GM04504 (cell line): Measurements from ENCODE around the gene TTF2.
"Not testable (repeated sequence)": the region's sequence is repeated elsewhere in the genome, so short reads cannot be mapped to it uniquely, and the experiment has no call there.

Source experiments
- DNase-seq: peaks from one replicate; pipeline ENCODE4 v3.0.0-alpha.2; 2012; ENCODE audit warnings: low read depth

Gene TTF2

DNA sequence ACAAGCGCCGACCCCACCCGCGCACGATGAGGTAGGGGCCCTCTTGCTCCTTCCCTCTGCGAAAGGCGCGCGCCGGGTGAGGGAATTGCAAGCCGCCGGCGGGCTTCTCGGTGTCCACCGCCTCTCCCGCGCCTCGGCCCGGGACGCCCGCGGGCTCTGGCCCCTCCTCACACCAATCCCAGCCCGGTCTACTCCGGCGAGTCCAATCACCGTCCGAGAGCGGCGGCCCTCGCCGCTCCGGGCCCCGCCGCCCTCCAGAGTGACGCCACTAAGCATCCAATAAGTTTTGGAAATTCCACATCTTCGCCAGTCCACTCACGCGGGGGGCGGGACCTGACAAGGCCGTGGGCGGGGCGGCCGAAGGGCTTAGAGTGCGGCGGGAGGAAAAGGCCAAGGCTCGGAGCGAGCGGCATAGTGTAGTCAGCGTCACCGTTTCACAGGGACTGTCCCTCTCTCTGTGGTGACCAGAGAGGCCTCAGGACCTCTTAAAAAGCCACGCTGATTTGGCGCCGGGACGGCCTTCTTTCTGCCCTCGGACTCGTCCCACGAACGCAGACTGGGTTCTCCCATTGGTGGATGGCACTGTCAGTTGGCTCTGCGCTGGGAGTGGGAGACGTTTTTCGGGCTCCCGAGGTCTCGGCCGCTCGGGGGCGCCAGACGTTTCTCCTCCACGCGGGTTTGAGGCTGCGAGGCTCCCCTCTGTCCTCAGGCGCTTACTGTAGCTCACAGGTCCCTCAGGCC, 61.6 kb downstream of the TTF2 start, which contains the start of gene TRIM45:
Gene TRIM45, minus strand, starts transcription at position 161 of the 741 bp plus-strand sequence. CDS start 548 bp downstream, outside the sequence.
- DNase-seq = peak; percentile 94

- no peak for DNase-seq
Observed at GRCh38 chr1:117122330-117123025, 62.4 kb downstream of the TTF2 start.

DNA sequence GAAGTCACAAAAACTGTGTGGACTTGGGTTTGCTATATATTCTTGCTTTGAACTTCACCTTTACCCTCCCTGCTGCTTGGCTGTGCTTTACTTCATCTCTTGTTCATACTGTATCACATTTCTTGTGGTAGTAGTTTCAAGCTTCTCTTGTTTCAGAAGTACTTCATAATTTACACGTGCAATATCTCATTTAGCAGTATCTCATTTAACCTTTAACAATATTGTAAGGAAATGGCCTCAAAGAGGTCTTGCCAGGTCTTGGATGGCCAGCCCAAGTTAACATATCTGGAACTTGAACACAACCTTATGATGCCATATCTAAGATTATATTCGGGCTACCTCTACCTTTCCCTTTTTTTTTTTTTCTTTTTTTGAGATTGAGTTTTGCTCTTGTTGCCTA, 63.1 kb downstream of the TTF2 start:
- DNase-seq = no peak

DNA sequence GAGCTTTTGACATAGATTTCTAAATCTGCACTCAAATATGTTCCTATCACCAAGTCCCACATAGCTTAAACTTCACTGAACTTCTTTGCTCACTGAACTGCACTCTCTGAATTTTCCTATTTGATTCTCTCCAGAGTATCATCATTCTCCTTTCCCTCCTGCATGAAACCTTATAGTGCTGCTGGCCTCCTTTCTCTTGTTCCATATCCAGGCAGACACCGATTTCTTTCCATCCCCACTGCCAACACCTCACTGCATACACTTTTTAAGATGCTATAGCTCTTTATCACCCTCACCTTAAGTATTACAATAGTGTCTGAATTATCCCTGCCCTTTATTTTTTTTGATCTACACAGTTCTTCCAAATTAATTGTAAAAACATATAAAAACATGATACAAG, 64.5 kb downstream of the TTF2 start:
- no peak for DNase-seq

DNA sequence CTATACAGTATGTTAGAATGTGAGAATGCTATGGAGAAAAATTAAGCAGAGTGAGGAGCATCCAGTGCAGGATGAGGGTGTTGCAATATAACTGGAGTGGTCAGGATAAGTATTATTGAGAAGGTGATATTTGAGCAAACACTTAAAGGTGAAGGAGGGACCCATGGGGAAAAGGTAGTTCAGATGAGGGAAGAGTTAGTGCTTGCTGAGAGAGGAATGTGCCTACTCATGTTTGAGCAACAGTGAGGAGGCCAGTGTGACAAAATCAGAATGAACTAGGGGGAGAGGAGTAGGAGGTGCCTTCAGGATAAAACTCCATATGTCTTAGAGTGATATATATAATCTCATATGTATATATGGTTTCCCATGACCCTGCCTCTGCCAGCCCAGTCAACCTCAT, 67.7 kb downstream of the TTF2 start:
- no peak for DNase-seq

GRCh38 chr1:117128323-117129079, 68.4 kb downstream of the TTF2 start:
- DNase-seq = no peak

GRCh38 chr1:117130526-117130925, 70.4 kb downstream of the TTF2 start:
- no peak for DNase-seq

GRCh38 chr1:117135329-117135728, 75.2 kb downstream of the TTF2 start:
- DNase-seq = no peak

DNA sequence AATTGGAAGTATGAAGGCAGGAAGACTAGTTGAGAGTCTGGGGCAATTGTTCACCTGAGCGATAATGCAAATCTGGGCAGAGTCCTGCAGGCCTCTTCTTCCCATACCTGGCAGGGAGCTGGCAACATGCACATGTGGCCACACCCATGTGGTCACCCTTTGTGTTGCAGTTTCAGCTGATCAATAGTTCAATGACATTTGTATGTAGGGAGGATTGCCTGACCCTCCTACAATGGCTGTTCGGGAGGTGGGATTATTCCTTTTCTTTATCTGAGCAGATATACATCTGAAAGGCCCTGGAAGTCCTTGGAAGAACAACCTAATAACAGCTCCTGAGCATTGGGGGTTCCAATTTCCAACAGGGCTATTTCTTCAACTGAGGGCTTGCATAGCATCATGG, 76.6 kb downstream of the TTF2 start:
- DNase-seq = no peak

DNA sequence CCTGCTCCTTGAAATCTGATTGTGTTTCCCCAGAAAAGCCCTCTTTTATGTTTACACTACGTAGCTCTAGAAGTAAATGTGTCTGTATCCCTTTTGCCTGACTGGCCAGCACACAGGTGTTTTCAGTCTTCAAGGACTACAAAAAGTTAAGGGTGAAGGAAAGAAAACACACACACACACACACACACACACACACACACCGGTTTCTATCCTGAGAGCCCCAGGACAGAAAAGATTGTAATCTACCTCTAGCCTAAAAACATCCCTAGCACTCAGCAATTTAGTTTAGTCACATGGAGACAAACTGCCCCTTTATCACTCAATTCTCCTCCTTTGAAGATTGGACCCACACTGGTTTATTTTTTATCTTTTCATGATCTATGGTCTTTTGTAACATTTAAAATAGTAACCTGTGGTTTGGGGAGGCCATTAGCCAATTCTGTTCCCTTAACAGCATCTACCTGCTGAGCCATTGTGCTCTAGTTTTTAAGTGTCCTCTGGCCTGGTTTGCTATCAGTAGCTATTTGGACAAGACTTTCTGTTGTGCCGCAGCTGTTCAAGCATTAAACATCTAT, 77.2 kb downstream of the TTF2 start:
- DNase-seq = no peak

DNA sequence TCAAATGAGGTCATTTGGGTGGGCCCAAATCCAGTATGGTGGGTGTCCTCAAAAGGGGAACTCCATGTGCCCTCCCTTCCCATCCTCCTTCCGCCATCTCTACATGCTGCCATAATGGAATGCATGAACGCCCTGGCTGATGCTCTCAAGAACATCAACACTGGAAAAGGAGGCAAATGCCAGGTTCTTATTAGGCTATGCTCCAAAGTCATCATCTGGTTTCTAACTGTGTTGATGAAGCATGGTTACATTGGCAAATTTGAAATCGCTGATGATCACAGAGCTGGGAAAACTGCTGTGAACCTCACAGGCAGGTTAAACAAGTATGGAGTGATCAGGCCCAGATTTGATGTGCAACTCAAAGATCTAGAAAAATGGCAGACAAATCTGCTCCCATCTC, 78.0 kb downstream of the TTF2 start:
- DNase-seq = no peak

- DNase-seq = no peak
Observed at GRCh38 chr1:117138561-117138960, 78.4 kb downstream of the TTF2 start.

GRCh38 chr1:117142200-117142599, 82.1 kb downstream of the TTF2 start:
- peak; percentile 44 for DNase-seq

DNA sequence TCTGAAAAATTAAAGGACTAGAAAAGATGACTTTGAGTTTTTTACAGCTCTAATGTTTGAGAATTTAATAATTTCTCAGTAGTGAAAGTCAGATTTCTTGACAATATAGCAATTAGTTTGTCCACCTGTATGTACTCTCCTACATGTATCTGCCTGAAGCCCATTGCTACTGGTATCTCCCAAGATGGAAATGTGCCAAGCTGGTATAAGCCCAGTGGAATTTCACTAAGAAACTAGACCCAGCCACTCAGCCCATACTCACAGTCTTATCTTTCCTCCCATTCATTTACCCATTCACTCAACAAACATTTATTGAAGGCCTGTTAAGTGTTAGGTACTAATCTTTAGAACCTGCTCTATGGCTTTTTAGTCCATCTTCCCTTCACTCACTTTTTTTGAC, 83.0 kb downstream of the TTF2 start:
- no peak for DNase-seq

DNA sequence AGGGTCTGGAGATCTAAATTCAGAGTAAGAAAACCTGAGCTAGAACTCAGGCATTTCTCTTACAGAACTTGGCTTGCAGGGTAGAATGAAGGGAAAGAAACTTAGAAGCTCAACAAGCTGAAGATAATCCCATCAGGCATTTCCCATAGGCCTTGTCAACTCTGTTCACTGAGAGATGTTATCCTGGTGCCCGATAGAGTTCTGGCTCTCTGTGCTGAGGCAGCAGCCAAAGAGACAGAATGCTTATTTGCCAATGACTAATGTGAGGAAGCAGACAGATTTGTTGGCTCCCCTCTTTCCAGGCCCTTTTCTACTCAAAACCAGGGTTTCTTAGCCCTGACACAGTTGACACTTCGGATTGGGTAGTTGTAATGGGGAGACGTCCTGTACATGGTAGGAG, 83.7 kb downstream of the TTF2 start:
- DNase-seq = no peak

- DNase-seq = no peak
Observed at GRCh38 chr1:117146072-117146471, 85.9 kb downstream of the TTF2 start.

- peak; percentile 84 for DNase-seq
Observed at GRCh38 chr1:117146575-117147340, 86.6 kb downstream of the TTF2 start.

DNA sequence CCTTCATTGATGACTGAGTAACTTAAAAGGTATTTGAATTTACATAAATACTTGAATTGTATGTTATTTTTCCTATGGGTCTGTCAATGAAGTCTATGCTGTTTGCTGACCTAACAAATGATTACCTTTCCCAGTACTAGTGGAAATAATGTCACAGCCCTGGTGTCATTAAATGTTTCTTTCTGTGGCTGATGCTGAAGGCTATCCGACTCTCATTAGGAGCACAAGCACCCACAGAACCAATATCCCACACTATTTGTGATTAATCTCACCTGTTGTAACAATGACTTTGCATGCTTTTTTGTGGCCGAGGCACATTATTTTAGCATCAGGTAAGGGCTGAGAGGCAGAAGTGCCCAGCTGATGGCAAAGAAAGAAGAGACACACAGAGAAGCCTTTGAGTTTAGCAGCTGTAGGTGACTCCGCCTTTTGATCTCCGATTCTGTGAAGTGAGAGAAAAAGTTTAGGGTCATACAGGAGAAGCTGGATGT, 87.3 kb downstream of the TTF2 start:
- no peak for DNase-seq

- no peak for DNase-seq
Observed at GRCh38 chr1:117147856-117148588, 87.9 kb downstream of the TTF2 start.

DNA sequence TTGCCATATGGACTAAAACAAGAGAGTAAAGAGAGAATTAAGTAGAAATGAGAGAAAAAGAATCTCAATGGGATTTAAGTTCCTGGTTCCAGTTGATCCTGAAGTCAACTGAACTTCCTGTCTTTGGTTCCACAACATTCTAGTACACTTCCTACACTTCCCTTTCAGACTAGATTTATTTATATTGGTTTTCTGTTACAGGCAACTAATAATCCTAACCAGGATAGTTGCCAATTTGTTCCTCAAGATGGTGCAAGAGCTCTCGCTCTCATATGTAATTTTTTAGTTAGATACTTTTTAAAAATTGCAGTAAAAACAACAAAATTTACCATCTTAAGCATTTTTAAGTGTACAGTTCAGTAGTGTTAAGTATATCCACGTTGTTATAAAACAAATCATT, 90.2 kb downstream of the TTF2 start:
- no peak for DNase-seq

DNA sequence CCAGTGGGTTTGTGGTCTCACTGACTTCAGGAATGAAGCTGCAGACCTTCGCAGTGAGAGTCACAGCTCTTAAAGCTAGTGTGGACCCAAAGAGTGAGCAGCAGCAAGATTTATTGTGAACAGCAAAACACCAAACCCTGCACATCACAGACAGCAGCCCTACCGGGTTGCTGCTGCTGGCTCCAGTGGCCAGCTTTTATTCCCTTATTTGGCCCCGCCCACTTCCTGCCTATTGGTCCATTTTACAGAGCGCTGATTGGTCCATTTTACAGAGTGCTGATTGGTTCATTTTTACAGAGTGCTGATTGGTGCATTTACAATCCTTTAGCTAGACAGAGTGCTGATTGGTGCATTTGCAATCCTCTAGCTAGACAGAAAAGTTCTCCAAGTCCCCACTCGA, 91.2 kb downstream of the TTF2 start:
- not testable (repeated sequence) for DNase-seq
